GM18505 (cell line): Measurements from ENCODE around the gene WDR88.
"Not testable (repeated sequence)": the region's sequence is repeated elsewhere in the genome, so short reads cannot be mapped to it uniquely, and the experiment has no call there.

ENCODE experiments used
- ATAC-seq: cut with Tn5 transposase; IDR thresholded peaks from one replicate; pipeline ENCODE4 v1.9.1; 2021; ENCODE audit not compliant: unreplicated experiment
- POLR2A ChIP-seq: IDR thresholded peaks from 4 replicates; pipeline ENCODE4 v1.6.1; 2011; ENCODE audit warnings: borderline replicate concordance; ENCODE audit not compliant: insufficient read depth, insufficient read length; ENCODE audit errors: extremely low read depth

The WDR88 gene

DNA sequence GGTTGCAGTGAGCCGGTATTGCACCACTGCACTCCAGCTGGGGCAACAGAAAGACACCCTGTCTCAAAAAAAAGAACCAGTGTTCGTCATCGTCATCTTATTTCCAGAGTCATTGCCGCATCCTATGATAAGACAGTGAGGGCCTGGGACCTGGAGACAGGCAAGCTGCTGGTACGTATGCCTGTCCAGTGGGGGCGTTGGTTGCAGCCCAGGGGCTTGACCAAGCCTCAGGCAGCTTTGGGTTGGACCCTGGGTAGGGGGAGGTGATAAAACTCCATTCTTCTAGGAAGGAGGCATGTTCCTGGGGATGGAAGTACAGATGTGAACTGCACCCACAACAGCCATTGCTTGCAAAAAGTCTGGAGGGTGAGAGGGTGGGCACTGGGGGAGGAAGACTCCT lies 15.6 kb downstream of the WDR88 start:
- no peak for TF ChIP-seq POLR2A
- no peak for ATAC-seq

DNA sequence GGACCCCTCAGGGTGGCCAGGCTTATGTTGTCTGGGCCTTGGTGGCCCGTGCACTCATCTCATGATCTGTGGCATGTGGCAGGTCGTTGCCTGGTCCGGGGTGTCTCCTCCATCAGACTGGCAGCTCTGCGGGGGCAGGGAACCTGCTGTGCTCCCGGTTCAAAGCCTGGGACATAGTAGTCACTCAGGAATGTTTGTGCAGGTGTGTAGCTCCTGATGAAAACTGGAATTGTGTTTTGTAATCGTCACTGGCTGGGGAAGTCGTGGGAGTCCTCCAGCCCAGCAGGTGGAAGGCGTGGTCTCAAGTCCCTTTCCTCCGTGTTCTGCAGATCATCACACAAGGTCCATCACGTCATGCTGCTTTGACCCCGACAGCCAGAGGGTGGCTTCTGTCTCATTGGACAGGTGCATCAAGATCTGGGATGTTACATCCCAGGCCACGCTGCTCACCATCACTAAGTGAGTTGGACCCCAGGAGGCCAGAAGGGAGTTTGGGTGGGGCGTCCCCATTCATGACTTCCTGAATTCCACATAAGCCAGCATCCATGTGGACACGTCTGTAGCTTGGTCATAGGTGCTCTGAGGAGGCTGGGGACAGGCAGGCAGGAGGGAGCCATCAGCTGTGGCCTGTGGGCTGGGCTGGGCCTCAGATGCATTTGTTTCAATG lies 19.1 kb downstream of the WDR88 start:
- no peak for TF ChIP-seq POLR2A
- no peak for ATAC-seq

DNA sequence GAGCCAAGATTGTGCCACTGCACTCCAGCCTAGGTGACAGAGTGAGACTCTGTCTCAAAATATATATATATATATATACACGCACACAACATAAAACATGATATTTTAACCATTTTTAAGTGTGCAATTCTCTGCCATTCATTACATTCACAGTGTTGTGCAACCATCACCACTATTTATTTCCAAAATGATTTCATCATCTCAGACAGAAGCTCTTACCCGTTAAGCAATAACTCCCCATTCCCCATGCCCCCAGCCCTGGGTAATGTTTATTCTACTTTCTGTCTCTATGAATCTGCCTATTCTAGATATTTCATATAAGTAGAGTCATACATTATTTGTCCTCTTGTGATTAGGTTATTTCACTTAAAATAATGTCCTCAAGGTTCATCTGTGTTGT lies 20.3 kb downstream of the WDR88 start:
- no peak for TF ChIP-seq POLR2A
- no peak for ATAC-seq

DNA sequence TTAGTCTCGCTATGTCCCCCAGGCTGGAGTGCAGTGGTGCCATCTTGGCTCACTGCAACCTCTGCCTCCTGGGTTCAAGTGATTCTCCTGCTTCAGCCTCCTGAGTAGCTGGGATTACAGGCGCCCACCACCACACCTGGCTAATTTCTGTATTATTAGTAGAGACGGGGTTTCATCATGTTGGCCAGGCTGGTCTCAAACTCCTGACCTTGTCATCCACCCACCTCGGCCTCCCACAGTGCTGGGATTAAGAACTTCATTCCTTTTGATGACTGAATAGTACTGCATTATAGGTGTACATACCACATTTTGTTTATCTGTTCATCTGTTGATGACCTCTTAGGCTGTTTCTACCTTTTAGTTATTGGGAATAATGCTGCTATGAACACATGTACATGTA lies 20.7 kb downstream of the WDR88 start:
- ATAC-seq: not testable (repeated sequence)

DNA sequence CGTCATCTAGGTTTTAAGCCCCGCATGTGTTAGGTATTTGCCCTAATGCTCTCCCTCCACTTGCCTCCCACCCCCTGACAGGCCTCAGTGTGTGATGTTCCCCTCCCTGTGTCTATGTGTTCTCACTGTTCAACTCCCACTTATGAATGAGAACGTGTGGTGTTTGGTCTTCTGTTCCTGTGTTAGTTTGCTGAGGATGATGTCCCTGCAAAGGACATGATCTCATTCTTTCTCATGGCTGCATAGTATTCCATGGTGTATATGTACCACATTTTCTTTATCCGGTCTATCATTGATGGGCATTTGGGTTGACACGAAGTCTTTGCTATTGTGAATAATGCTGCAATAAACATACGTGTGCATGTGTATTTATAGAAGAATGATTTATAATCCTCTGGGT lies 22.4 kb downstream of the WDR88 start:
- ATAC-seq: not testable (repeated sequence)

DNA sequence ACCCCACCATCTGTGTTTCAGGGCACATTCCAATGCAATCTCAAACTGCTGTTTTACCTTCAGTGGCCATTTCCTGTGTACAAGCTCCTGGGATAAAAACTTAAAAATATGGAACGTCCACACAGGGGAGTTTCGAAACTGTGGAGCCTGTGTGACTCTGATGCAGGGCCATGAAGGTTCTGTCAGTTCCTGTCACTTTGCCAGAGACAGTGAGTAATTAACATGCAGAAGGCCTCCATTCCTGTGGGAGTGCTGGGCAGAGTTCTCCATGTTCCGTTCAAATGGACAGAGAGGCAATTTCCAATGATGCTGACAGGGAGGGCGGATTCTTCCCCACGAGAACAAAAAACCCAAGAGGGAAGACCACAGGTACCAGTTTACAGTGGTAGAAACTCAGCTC lies 24.4 kb downstream of the WDR88 start:
- ATAC-seq: no peak
- TF ChIP-seq POLR2A: no peak

DNA sequence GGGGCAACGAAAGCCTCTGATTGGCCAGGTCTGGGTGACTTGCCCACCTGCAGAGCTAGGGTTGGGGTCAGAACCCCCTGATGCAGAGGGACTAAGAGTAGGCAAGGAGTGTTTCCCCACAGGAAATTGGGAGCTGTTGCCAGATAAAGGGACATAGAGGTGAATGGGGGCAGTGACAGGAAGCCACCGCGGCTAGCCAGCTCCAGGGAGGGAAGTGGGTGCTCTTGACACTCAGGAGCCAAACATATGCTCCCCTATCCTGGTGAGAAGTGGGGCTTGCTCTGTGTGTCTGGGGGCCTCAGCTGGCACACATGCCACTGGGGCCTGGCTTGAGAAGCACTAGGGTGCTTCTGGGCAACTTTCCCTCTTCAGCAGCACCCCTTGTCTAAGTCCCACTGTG lies 26.0 kb downstream of the WDR88 start:
- TF ChIP-seq POLR2A: no peak
- no peak for ATAC-seq

DNA sequence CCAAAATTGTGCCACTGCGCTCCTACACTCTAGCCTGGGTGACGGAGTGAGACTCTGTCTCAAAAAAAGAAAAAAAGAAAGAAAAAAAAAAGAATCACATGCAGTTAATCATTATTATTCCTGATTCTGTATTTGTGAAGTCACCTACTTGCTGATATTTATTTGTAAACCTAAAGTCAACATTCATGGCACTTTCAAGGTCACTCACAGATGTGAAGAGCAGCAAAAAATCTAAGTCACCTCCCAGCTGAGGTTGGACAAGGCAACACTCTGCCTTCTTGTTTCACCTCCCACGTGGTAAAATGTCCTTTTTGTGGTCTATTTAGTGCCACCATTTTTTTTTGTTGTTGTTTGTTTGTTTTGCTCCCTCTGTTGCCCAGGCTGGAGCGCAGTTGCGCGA lies 26.5 kb downstream of the WDR88 start:
- no peak for ATAC-seq
- no peak for TF ChIP-seq POLR2A

DNA sequence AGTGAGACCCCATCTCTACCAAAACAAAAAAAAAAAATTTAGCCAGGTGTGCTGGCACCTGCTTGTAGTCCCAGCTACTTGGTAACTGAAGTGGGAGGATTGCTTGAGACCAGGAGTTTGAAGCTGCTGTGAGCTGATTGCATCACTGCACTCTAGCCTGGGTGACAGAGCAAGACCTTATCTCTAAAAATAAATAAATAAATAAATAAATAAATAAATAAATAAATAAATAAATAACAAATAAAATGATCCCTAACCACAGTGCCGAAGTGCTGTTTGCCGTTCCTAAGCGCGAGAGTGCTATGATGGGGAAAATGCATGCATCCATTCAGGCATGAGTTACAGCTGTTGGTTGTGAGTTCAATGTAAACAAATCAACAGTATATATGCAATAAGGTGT lies 27.2 kb downstream of the WDR88 start:
- TF ChIP-seq POLR2A: no peak
- no peak for ATAC-seq

DNA sequence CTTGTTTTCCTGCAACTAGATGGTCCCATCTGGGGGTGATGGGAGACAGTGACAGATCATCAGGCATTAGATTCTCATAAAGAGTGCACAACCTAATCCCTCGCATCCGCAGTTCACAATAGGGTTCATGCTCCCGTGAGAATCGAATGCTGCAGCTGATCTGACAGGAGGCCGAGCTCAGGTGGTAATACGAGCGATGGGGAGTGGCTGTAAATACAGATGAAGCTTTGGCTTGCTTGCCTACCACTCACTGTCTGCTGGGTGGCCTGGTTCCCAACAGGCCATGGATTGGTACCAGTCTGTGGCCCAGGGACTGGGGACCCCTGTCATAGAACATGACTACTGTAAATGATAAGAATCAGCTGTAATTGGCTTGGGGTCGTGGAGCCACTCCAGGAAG lies 28.0 kb downstream of the WDR88 start:
- ATAC-seq: no peak
- no peak for TF ChIP-seq POLR2A

DNA sequence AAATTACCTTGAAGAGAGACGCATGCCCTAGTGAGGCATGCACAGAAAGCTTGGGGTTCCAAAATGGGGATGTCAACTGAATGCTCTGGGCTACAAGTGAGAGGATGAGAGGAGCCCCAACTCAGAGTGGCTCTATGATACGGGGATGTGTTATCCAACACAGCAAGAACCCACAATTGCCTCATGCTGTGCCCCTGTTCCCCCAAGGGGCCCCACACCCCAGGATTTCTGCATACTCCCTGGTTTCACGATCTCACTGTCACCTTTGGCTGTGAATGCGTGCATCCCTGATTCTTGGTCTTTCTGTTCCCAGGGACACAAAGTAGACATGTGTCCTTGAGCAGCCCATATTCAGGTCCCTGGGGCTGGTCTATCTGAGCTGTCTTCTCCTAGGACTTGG lies 29.3 kb downstream of the WDR88 start:
- TF ChIP-seq POLR2A: no peak
- ATAC-seq: no peak

DNA sequence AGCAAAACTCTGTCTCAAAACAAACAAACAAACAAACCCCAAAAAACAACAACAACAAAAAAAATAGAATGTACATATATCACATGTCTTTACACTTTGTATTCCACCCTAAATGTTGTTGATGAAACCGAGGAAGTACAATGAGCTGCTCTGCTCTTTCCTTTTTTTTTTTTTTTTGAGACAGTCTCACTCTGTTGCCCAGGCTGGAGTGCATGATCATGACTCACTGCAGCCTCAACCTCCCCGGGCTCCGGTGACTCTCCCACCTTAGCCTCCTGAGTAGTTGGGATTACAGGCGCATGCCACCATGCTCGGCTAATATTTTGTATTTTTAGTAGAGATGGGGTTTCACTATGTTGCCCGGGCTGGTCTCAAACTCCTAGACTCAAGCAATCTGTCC lies 31.6 kb downstream of the WDR88 start:
- ATAC-seq: no peak
- TF ChIP-seq POLR2A: no peak

DNA sequence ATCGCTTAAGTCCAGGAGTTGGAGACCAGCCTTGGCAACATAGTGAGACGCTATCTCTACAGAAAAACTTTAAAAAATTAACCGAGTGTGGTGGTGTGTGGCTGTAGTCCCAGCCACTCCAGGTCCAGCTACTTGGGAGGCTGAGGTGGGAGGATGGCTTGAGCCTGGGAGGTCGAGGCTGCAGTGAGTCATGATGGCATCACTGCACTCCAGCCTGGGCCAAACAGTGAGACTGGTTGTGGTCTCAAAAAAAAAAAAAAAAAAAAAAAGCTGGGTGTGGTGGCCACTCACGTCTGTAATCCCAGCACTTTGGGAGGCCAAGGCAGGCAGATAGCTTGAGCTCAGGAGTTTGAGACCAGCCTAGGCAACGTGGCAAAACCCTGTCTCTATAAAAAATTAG lies 34.1 kb downstream of the WDR88 start:
- ATAC-seq: not testable (repeated sequence)

DNA sequence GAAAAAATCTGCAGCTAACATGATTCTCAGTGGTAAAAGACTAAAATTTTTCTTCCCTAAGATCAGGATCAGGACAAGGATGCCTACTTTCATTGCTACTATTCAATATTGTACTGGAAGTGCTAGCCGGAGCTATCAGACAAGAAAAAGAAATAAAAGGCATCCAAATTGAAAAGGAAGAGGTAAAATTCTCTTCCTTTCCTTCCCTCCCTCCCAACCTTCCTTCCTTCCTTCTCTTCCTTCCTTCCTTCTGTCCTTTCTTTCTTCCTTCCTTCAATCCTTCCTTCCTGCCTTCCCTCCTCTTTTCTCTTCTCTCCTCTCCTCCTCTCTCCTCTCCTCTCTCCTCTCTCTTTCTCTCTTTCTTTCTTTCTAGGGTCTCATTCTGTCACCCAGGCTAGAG lies 35.5 kb downstream of the WDR88 start:
- ATAC-seq: no peak
- no peak for TF ChIP-seq POLR2A

DNA sequence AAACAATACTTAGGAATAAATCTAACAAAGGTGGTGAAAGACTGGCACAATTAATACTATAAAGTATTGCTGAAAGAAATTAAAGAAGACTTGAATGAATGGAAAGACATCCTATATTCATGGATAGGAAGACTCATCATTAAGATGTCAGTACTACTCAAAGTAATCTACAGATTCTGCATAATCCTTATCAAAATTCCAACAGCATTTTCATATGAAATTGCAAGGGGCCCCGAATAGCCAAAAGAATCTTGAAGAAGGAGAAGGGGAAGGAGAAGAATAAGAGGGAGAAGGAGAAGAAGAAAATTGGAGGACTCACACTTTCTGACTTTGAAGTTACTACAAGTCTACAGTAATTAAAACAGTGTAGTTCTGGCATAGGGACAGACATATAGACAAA lies 36.6 kb downstream of the WDR88 start:
- ATAC-seq: no peak
- no peak for TF ChIP-seq POLR2A
